SKM-1 (cell line): ENCODE results near the gene SHLD2.
A peak's percentile ranks its signal among the peaks of the same experiment; 100 is the strongest.
"Not testable (repeated sequence)": the region's sequence is repeated elsewhere in the genome, so short reads cannot be mapped to it uniquely, and the experiment has no call there.

Source experiments
- DNase-seq: peaks from one replicate; lab custom pipeline; 2025; ENCODE audit not compliant: unreplicated experiment; lab: John Stamatoyannopoulos, UW

The SHLD2 gene

DNA sequence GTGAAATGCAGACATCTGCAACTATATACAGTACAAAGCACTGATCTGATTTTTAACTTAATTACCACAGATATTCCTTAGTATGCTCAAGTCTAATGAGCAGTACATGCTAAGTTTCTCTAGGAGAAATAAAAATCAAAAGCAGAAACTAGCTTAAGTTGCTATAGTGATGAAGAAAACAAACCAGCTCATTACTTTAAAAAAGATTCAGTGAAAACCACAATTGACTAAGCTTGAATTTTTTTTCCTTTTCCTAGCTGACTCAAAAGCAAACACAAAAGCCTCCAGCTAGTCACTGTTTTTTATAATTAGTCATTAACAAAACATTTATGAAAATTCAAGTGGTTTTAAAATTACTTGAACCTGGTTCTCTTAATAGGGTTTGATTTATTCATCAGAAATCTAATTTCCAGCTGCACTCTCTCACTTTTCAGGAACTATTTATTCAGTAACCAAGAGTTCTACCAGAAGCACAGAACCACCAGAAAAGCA is 10.7 kb upstream of the SHLD2 start:
- DNase-seq: not testable (repeated sequence)

DNA sequence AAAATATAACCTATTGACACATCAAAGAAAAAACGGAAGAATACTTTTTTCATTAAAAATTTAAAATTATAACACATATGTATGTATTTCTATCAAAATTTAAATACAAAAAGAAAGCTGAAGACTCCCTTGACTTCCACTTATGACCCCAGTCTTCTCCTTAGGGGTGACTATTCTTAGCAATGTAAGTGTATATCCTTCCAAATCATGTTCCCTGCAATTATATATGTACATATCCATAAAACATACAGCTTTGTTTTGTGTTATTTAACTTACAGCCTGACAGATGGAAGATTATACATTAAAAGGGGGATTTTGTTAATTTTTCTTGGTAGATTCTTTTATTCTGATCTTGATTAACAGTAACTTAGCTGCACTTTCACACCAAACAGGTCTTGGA is 9.5 kb upstream of the SHLD2 start:
- DNase-seq: no peak

DNA sequence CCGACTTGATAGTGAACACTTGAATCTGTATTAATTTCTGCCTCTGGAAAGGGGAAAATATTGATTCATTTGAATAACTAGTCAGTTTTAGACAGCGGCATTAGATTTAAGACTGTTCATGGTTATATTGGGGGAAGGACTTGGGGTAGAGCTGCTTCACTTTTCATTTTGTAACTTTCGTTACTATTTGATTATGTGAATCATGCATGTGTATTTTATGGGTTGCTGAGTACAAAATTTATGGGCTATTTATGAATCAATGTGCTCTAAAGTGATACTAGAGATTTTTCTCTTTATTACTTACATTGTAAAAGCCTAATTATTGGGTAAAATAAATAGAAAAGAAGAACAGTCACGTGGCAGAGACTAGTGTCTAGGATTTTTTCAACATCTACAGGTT is 5.3 kb upstream of the SHLD2 start:
- no peak for DNase-seq

DNA sequence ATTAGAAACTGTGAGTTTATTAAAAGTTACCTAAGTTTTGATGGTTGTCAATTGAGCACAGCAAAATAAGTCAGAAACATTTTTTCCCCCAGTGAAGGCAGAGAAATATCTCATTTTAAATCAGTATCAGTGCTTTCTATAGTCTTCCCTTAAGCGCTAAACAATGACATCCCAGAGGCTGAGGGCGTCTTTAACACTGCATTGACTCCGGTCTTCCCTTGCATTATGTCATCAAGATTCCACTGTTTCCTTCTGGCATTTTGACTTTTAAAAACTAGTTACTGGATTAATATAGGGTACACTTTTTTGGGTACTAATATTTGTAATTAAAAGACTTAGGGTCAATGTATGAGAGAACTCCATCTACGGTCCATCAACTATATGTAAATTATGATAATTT is 4.2 kb upstream of the SHLD2 start:
- DNase-seq: no peak

DNA sequence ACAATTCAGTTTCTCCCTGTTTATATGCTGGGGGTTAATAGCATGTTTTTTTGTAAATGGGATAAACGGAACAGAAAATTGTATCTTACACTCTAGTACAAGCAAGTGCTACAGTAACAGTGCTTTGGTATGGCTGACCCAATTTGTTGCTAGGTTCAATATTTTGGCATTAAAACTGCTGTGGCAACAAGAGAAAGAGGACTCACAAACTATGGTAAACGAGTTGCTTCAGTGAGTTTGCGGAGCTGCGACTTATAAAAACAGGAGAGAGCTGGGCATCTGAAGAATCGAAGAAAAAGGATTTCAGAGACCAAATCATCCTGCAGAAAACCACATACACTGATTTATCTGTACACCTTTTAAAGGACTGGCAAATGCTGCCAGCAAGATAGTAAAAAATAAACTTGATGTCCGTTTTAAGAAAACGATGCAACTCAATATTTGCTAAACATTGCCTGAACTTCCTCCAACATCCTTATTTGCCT is 2.6 kb upstream of the SHLD2 start:
- DNase-seq: no peak

DNA sequence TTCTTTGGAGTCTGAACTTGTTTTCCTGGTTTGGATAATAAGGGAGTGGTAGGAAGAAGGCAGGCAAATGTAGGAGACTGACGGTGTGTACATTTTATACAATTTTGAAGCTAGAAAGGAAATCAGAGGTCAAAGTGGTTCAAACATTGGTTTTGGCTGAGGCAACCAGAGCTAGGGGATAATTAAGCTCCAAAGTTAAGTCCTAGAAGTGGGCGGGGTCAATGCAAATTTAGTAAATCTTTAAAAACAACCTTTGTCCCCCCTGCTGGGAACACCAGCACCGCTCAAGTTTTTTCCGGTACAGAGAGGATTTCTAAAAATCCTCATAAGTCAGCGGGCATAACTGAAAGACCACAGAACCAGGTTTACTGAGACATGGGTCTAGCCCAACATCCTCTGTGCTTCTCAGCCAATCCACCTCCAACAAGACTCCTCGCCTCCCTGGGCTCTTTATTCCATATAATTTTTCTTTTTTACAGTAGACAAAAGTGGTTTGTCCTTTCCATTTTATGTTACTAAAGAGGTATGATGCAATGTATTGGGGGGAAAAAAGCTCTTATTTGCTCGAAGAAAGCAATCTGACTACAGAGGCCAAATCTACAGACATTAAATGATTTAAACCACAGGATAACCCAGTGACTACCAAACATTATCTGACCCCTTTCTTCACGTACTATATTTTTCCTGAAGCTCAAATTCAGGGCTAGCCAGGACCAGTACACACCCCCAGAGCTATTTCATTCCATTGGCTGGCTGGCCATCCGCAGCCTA is 2.0 kb upstream of the SHLD2 start:
- no peak for DNase-seq

DNA sequence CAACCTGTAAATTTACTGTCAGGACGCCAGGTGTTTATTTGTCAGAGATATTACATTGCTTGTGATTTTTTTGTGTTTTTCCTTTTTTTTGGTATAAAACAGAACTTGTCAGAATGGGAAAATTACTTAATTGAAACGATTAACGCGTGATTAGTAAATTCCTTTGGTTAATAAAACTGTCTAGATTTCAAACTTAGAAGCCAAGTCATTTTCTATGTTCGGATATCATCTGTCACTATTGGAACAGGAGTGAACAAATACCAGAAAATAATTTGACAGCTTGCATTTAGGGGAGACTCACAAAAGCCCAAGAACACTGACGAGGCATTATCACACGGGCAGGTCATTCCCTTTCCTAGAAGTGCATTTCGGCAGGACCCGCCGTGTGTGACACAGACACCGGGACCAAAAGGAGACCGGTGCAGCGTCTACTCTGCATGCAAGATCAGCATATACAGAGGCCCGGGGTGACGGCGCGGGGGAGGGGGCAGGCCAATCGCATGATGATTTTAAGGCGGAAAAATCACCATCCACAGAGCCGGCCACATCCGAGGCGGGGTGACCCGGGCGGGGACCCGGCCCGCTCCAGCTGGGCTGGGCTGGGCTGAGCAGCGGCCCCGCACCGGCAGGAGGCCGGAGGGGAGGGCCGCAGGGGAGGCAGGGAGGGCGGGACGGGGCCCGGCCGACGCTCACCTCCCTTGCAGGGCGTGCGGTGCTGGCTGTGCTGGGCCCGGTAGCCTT is 1.2 kb upstream of the SHLD2 start:
- no peak for DNase-seq

DNA sequence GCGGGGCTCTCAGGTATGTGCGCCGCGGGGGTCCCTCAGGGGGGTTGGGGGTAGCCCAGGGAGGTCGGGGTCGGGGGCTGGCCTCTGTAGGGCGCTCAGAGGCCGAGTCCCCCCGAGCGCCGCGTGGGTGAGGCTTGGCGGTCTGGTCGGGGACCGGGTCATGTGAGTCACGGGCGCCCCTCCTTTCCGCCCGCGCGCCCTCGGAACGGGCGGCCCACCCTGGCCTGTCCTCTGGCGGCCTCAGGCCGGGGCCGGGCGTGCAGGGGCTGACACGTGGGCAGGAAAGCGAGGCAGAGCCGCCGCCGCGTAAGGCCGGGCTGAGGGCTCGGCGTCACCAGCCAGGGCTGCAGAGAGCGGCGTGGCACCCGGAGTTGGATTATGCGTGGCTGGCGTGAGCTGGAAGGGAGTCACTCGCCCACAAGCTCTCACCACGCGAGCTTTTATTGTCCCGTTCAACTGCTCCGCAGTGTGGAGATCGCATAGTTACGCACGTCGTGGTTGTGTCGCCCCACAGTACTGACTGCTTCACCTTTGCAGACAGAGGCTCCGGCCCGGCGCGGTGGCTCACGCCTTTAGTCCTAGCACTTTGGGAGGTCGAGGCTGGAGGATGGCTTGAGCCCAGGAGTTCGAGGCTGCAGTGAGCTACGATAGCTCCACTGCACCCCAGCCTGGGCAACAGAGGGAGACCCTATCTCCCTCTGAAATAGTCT is 385 bp downstream of the SHLD2 start:
- peak; percentile 43 for DNase-seq

DNA sequence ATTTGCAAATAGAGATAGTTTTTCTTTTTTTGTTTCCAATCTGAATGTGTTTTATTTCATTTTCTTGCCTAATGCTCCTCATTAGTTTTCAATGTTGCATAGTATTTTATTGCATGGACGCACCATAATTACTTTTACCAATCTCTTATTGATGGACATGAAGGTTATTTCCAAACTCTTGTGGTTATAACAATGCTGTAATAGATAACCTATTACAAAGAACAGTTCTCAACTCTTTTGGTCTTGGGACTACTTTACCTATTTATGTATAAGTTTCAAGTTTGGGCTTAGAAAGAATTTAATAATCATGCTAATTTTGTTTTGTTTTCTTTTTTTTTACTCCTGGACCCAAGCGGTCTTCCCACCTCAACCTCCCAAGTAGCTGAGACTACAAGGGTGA is 7.0 kb downstream of the SHLD2 start:
- no peak for DNase-seq

DNA sequence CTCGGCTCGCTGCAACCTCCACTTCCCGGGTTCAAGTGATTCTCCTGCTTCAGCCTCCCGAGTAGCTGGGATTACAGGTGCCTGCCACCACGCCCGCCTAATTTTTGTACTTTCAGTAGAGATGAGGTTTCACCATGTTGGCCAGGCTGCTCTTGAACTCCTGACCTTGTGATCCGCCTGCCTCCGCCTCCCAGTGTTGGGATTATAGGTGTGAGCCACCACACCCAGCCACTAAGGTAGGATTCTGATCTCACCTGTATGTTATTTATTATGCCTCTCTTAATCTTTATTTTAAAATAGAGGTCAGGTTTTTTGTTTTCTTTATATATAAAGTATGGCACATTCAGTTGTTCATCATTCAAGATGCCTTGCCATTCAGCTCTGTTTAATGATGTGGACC is 9.7 kb downstream of the SHLD2 start:
- DNase-seq: not testable (repeated sequence)

DNA sequence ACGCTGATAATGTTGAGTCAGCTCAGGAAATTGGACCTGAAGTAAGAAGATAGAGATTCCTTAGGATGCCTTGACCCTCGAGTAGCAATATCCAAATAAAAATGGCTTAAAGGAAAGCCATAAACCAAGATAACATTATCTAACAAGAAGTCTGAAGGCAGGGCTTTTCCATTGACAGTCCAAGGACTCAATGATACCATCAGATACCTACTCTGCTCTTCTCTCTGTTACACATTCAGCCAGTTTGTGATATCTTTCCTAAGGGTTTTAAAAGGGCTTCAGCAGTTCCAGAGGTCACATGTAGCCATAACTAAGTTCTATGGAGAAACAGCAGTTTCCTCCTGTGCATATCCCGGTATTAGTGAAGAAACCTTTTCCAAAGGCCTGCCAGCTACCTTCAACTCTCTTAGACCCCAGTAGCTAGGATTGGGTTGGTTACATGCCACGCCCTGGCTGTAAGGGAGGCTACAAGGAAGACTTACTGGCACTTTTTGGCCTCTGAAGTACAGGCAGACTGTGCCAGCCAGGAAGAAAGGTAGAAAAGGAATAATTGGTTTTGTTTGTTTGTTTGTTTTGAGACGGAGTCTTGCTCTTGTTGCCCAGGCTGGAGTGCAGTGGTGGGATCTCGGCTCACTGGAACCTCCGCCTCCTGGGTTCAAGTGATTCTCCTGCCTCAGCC is 10.6 kb downstream of the SHLD2 start:
- DNase-seq: no peak

DNA sequence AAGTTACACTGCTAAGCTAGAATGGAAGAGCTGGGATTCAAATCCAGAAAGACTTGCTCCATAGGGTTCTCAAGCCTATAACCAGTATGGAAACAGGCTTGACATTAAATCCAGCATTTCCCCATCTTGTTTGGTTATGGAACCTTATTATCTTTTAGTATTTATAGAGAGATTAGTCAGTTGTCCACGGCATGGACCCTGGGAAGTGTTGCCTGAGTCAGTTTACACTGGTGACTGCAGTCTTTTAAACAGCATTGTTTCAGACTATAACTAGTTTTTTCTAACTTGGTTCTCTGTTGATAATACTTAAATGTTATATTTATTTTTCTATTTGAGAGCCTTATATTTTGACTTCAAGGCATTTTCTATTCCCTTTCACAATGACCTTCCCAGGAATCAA is 23.1 kb downstream of the SHLD2 start:
- not testable (repeated sequence) for DNase-seq

DNA sequence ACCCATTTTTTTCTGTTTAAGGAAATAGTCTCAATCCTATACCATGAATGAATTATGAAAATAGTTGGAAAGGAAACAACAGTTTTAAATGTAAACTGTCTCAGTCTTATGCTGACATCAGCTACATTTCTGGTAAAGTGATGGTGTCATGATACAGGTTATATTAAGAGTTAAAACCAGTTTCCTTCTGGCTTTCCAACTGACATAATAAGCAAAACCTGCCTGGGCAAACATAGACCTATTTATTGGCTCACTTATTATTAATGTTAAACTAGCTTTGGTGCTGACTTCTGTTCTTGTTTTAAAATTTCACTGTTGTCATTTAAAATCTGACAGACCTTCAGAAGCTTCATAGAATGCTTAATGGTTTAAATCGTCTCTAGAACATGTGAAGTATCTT is 24.0 kb downstream of the SHLD2 start:
- not testable (repeated sequence) for DNase-seq

DNA sequence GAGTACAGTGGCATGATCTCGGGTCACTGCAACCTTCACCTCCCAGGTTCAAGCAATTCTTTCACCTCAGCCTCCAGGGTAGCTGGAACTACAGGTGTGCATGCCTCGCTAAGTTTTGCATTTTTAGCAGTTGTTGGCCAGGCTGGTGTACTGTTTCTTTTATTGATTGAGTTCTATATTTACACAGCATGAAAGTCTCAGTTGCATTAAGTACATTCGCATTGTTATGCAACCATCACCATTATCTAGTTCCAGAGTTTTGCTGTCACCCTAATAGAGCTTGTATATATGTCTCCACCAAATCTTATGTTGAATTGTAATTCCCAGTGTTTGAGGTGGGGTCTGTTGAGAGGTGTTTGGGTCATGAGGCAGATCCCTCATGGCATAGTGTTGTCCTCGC is 28.3 kb downstream of the SHLD2 start:
- DNase-seq: not testable (repeated sequence)

DNA sequence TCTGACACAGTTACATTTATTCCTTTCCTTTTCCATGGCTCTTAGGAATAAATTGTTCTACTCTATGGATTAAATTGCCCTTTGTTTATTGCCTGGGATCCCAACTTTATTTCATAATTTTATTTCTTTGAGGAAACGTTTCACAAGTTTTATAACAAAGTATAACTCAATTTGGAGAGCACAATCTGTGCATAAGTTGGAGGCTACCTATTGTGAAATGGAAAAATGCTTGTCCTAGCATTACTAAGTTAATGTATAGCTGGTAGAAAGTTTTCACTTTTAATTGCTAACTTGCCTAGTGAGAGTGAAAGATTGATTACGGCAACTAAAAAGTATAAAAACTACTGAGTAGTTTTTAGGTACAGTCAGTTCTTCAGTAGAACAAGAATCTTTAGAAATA is 32.0 kb downstream of the SHLD2 start:
- DNase-seq: not testable (repeated sequence)

DNA sequence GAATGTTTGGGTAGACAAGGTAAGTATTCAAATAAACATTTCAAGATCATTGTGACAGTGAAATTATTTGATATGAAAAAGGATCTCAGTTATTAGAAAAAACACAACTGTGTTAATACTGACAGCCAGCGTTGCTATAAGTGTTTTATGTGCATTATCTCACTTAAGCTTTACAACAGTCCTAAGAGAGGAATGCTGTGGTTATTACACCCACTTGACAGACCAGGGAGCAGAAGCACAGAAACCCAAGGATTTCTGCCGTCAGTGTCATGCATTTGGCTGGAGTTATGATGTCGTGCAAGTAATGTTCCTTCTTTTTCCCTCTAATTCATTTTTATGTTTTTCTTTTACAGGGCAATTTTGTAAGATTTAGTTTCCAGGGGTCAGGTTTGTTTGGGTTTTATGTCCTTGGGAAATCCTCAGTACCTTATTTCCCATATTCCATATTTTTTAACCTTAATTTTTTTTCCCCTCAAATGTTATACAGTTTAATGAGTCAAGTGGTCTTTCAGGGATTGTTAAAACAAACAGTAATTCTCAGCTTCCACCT is 32.7 kb downstream of the SHLD2 start:
- not testable (repeated sequence) for DNase-seq

DNA sequence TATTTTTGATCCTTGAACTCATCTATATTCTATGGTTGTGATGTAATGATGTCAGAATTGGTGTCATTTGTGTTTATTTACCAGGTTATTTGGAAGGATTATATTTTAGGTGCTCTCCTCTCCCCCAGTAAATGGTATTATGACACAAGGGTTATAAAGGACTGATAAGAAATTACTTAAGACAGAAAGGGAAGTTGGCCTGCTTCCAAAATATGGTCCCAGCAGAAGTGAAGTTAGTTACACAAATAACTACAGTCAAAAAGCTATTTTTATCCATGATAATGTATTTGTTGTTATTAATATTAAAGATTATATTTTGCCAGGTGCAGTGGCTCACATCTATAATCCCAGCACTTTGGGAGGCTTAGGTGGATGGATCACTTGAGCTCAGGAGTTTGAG is 37.2 kb downstream of the SHLD2 start:
- DNase-seq: not testable (repeated sequence)

DNA sequence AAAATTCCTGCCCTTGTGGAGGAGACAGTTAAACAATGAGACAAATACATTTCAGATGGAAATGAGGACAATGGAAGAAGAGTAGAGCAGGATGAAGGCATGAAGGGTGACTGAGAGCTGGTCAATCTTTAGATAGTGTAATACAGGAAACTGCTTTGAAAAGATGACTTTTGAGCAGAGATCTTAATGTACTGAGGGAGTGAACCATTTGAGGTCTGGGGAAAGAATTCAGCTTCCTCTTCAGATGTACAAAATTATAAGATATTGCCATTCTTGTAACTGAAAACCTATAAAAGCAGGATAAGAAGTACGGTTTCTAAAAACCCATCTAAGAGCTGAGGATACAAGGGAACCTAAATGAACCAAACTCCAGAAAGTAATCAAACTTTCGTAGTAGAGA is 38.9 kb downstream of the SHLD2 start:
- DNase-seq: not testable (repeated sequence)

DNA sequence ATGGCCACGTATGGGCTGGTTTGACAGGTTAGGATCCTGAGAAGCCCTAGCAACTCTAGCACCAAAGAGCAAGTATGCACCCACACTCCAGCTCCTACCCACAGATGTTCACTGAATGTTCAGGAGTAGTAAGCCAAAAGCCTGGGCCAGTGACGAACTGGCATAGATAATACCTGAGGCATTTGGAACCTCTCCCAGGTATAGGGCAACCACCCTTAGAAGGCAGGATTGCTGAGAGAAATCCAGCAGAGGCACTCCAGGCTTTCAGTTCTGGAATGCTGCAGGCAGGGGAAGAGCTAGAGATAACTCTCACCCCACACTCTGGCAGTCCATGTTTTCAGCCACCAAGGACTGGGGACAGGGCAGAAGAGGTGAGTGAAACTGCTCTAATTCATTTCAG is 39.4 kb downstream of the SHLD2 start:
- DNase-seq: not testable (repeated sequence)

DNA sequence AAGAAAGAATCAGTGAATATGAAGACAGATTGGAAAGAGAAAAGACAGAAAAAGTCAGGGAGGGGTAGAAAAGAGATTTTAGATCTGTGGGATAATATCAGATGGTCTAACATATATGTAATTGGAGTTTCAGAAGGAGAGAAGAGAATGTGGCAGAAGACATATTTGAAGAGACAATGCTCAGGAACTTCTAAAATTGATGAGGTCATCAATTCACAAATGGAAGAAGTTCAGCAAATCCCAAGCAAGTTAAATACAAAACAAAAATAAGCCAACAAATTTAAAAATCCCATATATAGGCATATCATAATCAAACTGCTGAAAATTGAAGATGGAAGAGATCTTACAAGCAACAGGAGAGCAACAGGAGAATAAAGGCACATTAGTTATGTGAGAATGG is 42.5 kb downstream of the SHLD2 start:
- not testable (repeated sequence) for DNase-seq
